ENCODE measurements around the gene JUNB.

GRCh38 chr19:12759686-12760085 lies 31.6 kb upstream of the JUNB start:
- TF ChIP-seq CTCF (IDR thresholded peaks at IDR 0.05; ENCODE audit: low read depth, low read length): no peak
- no peak for TF ChIP-seq EZH2phosphoT487 (IDR thresholded peaks at IDR 0.05; ENCODE audit: low read depth)
